ENCODE measurements around the gene TRIM33.
"Not testable (repeated sequence)": the region's sequence is repeated elsewhere in the genome, so short reads cannot be mapped to it uniquely, and the experiment has no call there.

The TRIM33 gene

DNA sequence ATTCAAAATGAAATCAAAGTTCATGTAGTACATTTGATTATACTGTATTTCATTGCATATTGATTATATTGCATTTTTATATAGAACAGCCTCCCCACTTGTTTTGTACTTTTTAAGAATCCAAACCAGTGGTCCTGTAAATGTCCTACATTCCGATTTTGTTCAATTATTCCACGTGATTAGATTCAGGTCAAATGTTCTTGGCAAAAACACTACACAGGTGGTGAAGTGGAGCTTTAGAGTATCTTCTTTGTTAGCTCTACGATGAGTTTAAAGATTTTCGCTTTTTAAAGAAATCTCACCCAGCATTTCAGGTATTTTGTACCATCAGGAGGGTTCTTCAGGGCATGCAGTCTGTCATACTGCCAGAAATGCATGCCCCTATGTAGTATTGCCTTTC, 120.6 kb downstream of the TRIM33 start:
- DNase-seq = no peak

DNA sequence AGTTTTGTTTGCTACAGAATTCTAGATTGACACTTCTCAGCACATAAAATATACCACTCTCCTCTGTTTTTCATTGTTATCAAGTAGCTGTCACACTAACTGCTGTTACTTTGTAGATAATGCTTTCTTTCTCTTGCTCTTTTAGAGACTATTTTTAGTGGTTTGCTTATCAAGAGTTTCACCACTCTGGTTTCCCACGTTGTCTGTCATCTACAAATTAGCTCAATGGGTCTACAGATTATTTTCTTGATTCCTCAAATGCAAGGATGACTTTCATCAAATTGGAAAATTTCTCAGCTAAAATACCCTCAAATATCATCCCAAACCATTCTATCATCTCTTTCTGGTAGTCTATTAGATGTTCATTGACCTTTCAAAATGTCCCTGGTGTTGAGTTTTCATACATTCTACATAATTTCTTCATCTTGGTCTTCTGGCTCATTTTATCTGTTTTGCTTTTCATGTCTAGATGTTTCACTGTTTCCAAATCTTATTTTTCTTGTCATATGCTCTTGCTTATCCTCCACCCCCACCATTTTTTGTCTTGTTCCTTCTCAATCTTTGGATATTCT, 122.5 kb downstream of the TRIM33 start:
- DNase-seq = no peak

- not testable (repeated sequence) for DNase-seq
Observed at GRCh38 chr1:114387585-114387984, 123.4 kb downstream of the TRIM33 start.

- no peak for DNase-seq
Observed at GRCh38 chr1:114387010-114387360, 124.0 kb downstream of the TRIM33 start.

DNA sequence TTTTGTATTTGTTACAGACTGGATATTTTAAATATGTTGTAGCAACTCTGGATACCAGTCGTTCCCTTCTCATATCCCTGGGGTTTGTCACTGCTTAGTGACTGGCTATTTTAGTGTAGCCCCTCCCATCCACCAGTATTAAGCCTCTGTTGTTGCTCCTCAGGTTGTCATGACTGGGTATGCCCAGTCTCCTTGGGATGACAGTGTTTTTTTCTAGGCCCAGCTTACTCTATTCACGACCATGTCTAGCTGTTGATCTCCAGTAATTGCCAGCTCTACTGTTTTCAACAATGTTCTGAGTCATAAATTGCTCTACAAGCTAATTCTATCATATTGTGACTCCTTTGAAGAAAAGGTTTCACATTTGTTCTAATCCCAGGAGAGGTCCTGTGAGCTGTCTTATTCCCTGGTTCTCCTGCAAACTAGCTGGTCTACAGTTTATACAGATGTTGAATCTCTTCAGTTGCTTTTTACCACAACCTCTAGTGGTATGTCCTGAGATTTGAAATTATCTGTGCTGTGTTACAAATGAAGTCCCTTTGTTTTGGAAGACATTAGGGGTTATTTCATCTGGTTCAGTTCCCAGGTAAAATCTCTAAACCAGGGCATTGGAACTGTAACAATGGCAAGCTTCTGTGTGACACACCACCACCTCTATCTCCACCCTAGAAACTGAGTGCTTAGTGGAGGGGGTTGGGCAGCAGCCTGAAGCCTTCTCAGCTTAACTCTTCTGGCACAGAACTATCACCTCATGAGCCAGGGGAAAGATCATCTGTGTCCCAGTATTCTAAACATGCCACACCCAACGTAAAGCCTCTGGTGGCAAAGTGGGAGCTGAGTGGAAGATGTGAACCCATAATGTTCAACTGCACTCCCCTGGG, 124.6 kb downstream of the TRIM33 start:
- DNase-seq = no peak

DNA sequence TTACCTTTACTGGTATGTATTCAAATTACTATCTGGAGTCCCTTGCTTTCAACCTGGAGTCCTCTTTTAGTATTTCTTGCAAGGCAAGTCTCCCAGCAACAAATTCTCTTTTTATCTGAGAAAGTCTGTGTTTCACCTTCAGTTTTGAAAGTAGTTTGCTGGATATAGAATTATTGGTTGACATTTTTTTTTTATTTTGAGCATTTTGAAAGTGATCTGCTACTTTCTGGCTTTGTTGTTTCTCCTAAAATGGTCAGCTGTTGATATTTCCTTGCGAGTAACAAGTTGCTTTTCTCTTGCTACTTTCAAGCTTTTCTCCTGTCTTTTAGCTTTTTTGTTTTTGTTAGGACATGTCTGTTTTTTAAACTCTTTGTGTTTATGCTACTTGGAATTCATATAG, 126.1 kb downstream of the TRIM33 start:
- DNase-seq = no peak

DNA sequence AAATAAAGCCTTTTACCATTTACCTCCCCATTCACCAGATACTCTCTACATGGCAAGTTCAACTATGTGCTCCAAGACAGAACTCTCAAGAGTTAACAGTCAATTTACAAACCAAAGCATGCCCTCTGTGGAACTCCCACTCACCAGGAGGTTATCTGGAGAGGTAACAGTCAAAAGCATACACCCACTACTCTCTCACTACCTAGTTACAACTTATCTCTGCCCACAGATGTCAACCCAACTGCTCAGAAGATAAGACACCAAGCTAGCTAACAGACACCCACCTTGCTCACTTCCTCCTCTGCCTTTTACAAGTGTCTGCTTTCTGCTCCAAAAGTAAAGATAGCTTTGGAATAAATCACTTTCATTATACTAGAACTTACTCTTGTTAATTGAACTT, 131.0 kb downstream of the TRIM33 start:
- DNase-seq = no peak

DNA sequence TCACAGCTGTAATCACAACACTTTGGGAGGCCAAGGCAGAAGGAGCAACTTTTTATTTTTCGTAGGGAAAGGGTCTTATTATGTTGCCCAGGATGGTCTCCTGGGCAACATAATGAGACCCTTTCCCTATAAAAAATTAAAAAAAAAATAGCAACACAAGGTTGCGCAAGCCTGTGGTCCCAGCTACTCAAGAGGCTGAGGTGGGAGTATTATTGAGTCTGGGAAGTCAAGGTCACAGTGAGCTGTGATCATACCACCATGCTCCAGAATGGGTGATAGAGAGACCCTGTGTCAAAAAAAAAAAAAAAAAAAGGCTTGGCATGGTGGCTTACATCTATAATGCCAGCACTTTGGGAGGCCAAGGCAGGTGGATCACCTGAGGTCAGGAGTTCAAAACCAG, 131.6 kb downstream of the TRIM33 start:
- DNase-seq = no peak

DNA sequence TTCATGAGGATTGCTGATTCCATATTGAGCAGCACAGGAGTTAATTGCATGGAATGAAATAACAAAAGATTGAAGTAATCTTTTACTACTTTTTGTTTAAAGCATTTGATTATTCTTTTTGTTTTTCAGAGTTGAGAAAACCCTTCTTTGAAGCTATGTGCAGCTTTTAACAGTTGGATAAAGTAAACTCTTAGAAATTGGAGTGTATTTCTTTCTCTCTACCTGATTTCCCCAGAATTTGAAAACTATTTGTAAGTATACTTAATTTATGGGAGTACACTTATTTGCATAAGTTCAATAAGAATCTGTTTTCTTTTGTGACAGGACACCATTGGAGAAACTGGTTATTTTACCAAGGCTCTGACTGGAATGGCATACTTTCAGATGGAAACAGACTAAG, 133.6 kb downstream of the TRIM33 start:
- no peak for DNase-seq

DNA sequence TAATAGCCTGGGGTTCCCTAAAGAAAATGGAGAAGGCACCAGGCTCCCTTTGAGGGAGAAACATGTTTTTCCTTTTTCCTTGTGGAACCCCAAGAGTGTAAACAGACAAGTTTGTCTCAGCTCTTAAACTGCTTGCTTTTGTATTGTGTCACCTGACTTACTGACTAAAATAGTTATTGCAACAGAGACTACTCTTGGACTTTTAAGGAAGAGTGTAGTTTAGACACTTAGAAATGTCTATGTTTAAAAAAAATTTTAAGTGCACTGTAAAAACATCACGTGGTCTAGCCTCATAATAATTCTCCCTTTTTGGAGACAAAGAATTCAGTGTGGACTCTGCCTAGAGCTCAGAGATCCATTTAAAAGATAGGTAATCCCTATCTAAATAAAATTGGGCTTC, 141.1 kb downstream of the TRIM33 start:
- no peak for DNase-seq

- DNase-seq = not testable (repeated sequence)
Observed at GRCh38 chr1:114369266-114369919, 141.6 kb downstream of the TRIM33 start.

DNA sequence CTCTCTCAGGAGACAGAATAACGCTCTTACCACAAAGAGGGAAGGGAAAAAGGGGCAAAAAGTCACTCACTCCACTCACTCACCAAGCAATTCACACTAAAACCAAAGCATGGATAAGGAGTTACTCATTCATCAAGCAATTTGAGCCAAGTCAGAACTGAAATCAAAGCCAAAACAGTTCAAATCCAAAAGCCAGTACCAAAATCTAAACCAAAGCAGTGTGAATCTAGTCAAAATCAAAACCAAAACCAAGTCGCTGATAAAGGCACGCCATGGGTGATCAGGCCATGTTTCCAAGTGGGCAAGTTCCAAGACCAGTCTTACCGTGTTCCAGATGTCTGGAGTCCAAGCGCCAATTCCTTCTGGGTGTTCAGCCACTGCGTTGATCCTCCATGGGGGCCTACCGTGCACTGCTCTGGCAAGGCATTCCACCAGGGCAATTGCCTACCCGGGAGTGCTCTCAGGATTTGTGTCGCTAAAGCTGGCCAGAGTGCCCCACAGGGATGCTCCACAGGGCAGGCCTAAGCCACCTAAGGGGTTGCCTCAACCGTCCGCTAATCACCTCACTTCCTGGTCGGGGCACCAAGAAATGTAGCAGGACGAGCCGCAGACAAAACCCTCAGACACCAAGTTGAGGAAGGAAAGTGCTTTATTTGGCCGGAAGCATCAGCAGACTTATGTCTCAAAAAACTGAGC, 142.3 kb downstream of the TRIM33 start:
- peak; percentile 8 for DNase-seq

GRCh38 chr1:114367810-114368209, 143.2 kb downstream of the TRIM33 start:
- no peak for DNase-seq

DNA sequence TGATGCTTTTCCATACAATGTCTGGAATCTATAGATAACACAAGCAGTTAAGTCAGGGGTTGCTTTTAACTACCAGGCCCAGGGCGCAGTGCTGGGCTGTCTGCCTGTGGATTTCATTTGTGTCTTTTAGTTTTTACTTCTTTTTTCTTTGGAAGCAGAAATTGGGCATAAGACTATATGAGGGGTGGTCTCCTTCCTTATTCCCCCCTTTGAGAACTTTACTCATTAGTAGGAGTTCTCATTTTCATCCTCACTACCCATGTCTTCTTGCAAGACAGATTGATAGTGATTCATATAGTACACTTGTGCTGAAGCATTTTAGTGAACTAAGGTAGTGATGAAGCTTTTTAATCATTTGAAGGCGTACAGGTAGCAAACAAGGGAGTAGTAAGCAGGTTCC, 147.8 kb downstream of the TRIM33 start:
- not testable (repeated sequence) for DNase-seq

DNA sequence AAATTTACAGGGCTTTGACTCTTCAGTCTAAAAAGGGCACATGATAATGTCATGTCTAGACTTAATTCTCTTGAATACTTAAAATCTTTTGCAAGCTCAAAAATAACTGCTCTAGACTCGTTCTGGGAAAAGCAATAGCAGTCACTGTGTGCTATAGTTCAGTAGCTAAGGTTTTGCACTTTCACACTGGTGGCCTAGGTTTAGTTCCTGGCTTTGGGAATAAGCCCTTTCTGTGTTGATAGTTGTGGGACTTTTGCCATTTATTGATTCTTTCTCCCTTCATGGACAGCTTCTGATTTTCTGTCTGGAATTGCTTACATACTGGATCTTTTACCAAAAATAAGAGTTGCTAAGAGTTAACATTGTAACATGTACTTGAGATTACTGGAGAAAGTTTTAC, 151.2 kb downstream of the TRIM33 start:
- no peak for DNase-seq

- DNase-seq = no peak
Observed at GRCh38 chr1:114355240-114355639, 155.8 kb downstream of the TRIM33 start.

GRCh38 chr1:114353262-114353661, 157.7 kb downstream of the TRIM33 start:
- DNase-seq = peak; percentile 91

GRCh38 chr1:114352797-114353196, 158.2 kb downstream of the TRIM33 start:
- DNase-seq = peak; percentile 17

DNA sequence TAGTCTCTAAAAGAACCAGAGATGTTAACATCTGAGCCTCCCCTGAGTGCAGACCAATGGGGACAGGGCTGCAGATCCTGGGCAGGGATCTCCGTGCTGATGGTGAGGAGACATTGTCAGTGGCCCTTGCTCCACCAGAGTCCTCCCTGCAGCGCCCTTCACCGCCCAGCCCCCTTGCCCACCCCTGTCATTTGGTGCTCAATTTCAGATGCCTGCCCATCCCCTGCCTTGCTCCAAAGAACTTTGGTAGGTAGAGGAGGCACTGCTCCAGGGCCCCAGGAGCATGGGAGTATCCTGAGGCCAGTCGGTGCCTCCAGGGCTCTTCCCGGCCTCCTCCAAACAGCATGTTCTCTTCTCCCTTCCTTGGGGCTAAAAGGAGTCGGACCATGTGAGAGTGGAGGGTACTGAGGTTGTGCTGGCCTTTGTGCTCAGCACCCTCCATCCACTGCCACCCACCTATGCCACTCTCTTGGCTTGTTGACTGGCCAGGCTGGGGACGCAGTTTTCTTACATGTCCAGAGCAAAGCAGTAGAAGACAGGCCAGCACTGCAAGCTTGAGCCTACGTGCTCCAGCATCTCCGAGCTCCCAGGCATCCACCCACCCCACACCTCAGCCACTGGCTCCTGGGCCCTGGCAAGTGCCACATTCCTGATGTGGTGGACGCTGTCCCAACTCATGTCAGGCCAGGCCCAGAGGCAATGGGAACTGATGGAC, 160.1 kb downstream of the TRIM33 start:
- no peak for DNase-seq

DNA sequence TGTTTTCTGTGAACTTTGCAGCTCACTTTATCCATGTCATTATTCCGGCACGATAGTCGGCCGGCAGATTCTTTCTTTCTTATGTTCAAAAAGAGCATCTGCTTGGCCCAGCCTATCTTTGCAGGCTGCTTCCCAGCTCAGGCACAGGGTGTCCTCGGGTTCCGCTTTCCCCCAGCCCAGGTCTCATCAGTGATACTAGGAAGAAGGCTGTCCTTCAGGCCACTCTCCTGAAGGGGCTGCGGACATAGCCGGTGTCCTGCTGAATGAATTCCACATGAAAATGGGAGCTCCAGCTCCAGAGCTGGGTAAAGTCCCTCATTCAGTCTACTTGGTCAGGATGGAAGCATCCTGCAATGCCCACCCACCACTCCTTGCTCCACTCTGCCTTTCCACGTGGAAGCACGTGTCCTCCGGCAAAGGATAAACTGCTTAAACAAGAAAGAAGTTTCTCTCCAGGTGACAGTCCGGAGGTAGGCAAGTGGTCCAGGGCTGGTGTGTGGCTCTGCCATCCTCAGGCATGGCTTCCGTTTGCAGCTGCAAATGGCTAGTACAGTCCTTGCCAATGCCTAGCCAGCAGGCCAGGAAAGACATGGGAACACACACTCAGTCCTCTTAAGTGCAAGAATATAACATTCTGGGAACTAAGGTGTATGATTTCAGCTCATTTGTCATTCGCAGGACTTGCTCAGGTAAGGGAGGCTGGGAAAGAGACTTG, 161.0 kb downstream of the TRIM33 start:
- DNase-seq = no peak

DNA sequence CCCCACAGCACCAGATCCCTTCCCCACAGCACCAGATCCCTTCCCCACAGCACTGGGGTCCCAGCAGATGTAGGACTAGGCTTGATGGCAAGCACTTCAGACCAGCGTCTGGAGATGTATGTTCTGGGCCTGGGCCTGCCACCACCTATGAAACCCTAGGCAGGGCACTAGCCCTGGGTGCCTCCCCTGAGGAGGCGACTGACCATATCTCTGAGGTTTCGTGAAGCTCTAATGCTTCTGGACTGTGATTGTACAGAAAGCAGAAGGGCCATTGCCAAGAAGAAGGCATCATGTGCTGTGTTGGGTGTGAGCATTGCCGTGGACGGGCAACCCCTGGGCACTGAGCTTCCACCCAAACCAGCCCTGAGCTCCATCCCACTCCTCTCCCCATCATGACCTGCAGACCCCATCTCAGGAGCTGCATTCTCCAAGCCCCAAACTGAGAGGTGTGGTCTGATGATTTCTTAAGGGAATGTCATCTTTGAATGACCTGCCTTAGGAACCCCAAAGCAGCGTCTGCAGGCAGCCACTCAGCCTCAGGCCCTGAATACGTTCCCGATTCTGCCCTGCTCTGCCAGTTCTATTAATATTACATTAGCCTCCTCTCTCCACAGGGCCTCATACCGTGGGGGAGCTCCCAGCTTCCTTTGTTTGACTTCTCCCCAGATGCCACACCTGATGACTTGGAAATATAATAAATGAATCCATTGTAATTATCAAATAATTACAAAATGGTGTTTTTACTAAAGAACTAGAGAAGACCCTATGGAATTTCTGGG, 163.4 kb downstream of the TRIM33 start:
- no peak for DNase-seq

Measured in fibroblast of upper back skin (primary cell).